ENCODE measurements around the gene CARM1. TPM values are rescaled to one million over a fixed set of nuclear protein-coding genes. Genes with fewer than 3 reads are reported as not detected.

The CARM1 gene
- total RNA-seq, 4 donors from 2014 or later, result 19.8 to 24.9 (median 21.2) TPM

- no peak overlapping the region for H3K4me3 ChIP-seq (ENCODE audit: low read depth, poor library complexity, severe bottlenecking)
- intact Hi-C loops (cut with DNase I; ENCODE audit: low total_unique reads), result loop anchor here (5.0 kb wide), 1 partner anchor 144 kb away; the partner anchor contains the start of gene DNM2
- DNase-seq (ENCODE audit: low spot score in 2 of 2), result no peak
- WGBS, 2 donors, result 69 to 71% methylated on average over 7 of the region's 7 CpGs
- TF ChIP-seq POLR2A (IDR thresholded peaks at IDR 0.05) (no peak), CTCF (IDR thresholded peaks at IDR 0.05) (no peak)
These were observed 10.2 kb upstream of the CARM1 start for GRCh38 chr19:10861103-10861651.

GRCh38 chr19:10862561-10863106 lies 8.7 kb upstream of the CARM1 start:
- WGBS, 2 donors, result 85 to 88% methylated on average over 6 of the region's 6 CpGs
- TF ChIP-seq POLR2A (IDR thresholded peaks at IDR 0.05), result no peak
- no peak for TF ChIP-seq CTCF (IDR thresholded peaks at IDR 0.05)
- intact Hi-C loops (cut with DNase I; ENCODE audit: low total_unique reads), result loop anchor here (5.0 kb wide), 1 partner anchor 145 kb away; the partner anchor contains the start of gene DNM2
- no peak for DNase-seq (ENCODE audit: low spot score in 2 of 2)
- no peak overlapping the region for H3K4me3 ChIP-seq (ENCODE audit: low read depth, poor library complexity, severe bottlenecking)

- TF ChIP-seq CTCF (IDR thresholded peaks at IDR 0.05) (no peak), POLR2A (IDR thresholded peaks at IDR 0.05) (no peak)
- no peak for DNase-seq (ENCODE audit: low spot score in 2 of 2)
- 70 to 72% methylated on average over 18 of the region's 18 CpGs for WGBS, 2 donors
- intact Hi-C loops (cut with DNase I; ENCODE audit: low total_unique reads), result loop anchor here (5.0 kb wide), 1 partner anchor 146 kb away; the partner anchor contains the start of gene DNM2
- H3K4me3 ChIP-seq (ENCODE audit: low read depth, poor library complexity, severe bottlenecking), result no peak overlapping the region
These were observed 8.1 kb upstream of the CARM1 start for GRCh38 chr19:10863107-10863717.

GRCh38 chr19:10864538-10864899 lies 6.8 kb upstream of the CARM1 start:
- intact Hi-C loops (cut with DNase I; ENCODE audit: low total_unique reads), result loop anchor here (5.0 kb wide), 1 partner anchor 147 kb away; the partner anchor contains the start of gene DNM2
- DNase-seq (ENCODE audit: low spot score in 2 of 2), result peak; percentile 82 to 97
- 12% methylated on average over 6 of the region's 6 CpGs for WGBS, 2 donors
- no peak overlapping the region for H3K4me3 ChIP-seq (ENCODE audit: low read depth, poor library complexity, severe bottlenecking)
- TF ChIP-seq CTCF (IDR thresholded peaks at IDR 0.05) (peak in 1 of 3 donors; percentile 66), POLR2A (IDR thresholded peaks at IDR 0.05) (no peak)

GRCh38 chr19:10866495-10866894 lies 4.9 kb upstream of the CARM1 start:
- TF ChIP-seq CTCF (IDR thresholded peaks at IDR 0.05), result no peak
- no peak for TF ChIP-seq POLR2A (IDR thresholded peaks at IDR 0.05)
- no peak for DNase-seq (ENCODE audit: low spot score in 2 of 2)
- 84 to 88% methylated on average over 10 of the region's 10 CpGs for WGBS, 2 donors
- intact Hi-C loops (cut with DNase I; ENCODE audit: low total_unique reads), result no loop called here
- no peak overlapping the region for H3K4me3 ChIP-seq (ENCODE audit: low read depth, poor library complexity, severe bottlenecking)
